Activated CD4-positive, alpha-beta T cell treated with anti-CD3 and anti-CD28 coated beads, Interleukin-2, Interleukin-4, amounts not matched to agents 100 ng/mL and 50 ng/mL, durations not matched to agents 16 hours and 8 hours (primary cell): Measurements from ENCODE around the gene STXBP1.

Source experiments
- DNase-seq: peaks from one replicate; pipeline ENCODE4 v3.0.0-alpha.2; 2020; ENCODE audit warnings: low spot score

Gene STXBP1

GRCh38 chr9:127621339-127621970 is 9.4 kb downstream of the STXBP1 start:
- peak; percentile 70 for DNase-seq

- no peak for DNase-seq
Observed at GRCh38 chr9:127626752-127627493, 14.8 kb downstream of the STXBP1 start.

GRCh38 chr9:127627494-127627855 is 15.4 kb downstream of the STXBP1 start:
- DNase-seq, result no peak

GRCh38 chr9:127628758-127629467 is 16.8 kb downstream of the STXBP1 start:
- no peak for DNase-seq

GRCh38 chr9:127629468-127630081 is 17.5 kb downstream of the STXBP1 start:
- DNase-seq, result no peak

GRCh38 chr9:127633216-127633862 is 21.3 kb downstream of the STXBP1 start:
- no peak for DNase-seq

GRCh38 chr9:127634021-127634420 is 21.9 kb downstream of the STXBP1 start:
- DNase-seq, result no peak

GRCh38 chr9:127634698-127635097 is 22.6 kb downstream of the STXBP1 start:
- no peak for DNase-seq

- no peak for DNase-seq
Observed at GRCh38 chr9:127635201-127635735, 23.2 kb downstream of the STXBP1 start.

- no peak for DNase-seq
Observed at GRCh38 chr9:127637322-127637847, 25.3 kb downstream of the STXBP1 start.

- no peak for DNase-seq
Observed at GRCh38 chr9:127640908-127641545, 28.9 kb downstream of the STXBP1 start.

GRCh38 chr9:127642082-127642740 is 30.1 kb downstream of the STXBP1 start:
- no peak for DNase-seq

GRCh38 chr9:127644146-127644827 is 32.2 kb downstream of the STXBP1 start:
- DNase-seq, result no peak

- no peak for DNase-seq
Observed at GRCh38 chr9:127644943-127645342, 32.9 kb downstream of the STXBP1 start.

- DNase-seq, result no peak
Observed at GRCh38 chr9:127647451-127647850, 35.4 kb downstream of the STXBP1 start.

GRCh38 chr9:127650518-127650917 is 38.4 kb downstream of the STXBP1 start:
- no peak for DNase-seq

- DNase-seq, result no peak
Observed at GRCh38 chr9:127651697-127652610, 39.9 kb downstream of the STXBP1 start.

- no peak for DNase-seq
Observed at GRCh38 chr9:127652733-127653132, 40.7 kb downstream of the STXBP1 start.

GRCh38 chr9:127654619-127655018 is 42.5 kb downstream of the STXBP1 start:
- no peak for DNase-seq
